Lower leg skin (tissue), 4 donors: ENCODE measurements around the gene CABLES1. TPM values are rescaled to one million over a fixed set of nuclear protein-coding genes. Genes with fewer than 3 reads are reported as not detected.

Experiments used
- DNase-seq, 2 donors: peaks; one replicate each; pipeline ENCODE4 v3.0.0-alpha.2; 2019; ENCODE audit warnings: low spot score in 2 of 2
- H3K4me3 ChIP-seq: fragments of 200-600 bp; sonication (generic); 2 replicates; pipeline ENCODE4 v1.5.1; 2017; ENCODE audit warnings: mild to moderate bottlenecking, low read depth; ENCODE audit not compliant: poor library complexity, severe bottlenecking
- POLR2A ChIP-seq, 2 donors: fragments of 450-650 bp; IDR thresholded peaks; one replicate each; pipeline ENCODE4 v1.6.1; 2016 to 2017; ENCODE audit warnings: antibody characterized with exemption in 2 of 2, mild to moderate bottlenecking in 1 of 2, moderate library complexity in 1 of 2
- WGBS, 2 donors: methylation state at CpG; one replicate each; pipeline ENCODE4 v1.1.5; 2018; 5-methylcytosine and 5-hydroxymethylcytosine counted together
- intact Hi-C: fragments of 100-400 bp; cut with DNase I; formaldehyde crosslinking; loops from one replicate; pipeline ENCODE4 v1.15.0; 2023; ENCODE audit warnings: low total_unique reads
- total RNA-seq, 4 donors: library from RNA; depleted of rRNA; stranded (reverse); fragments of >200 nt; gene quantifications; one replicate each; pipeline ENCODE4 v1.1.0, GENCODE V29; 2016
- TF ChIP-seq, protein P1 (sequence below), 3 donors: fragments of 450-650 bp; IDR thresholded peaks; one replicate each; pipeline ENCODE4 v1.5.1; 2016; ENCODE audit warnings: antibody characterized with exemption in 3 of 3, mild to moderate bottlenecking in 3 of 3, moderate library complexity in 2 of 3

Gene CABLES1
- total RNA-seq, 4 donors from 2014 or later = 15.0 to 52.5 (median 27.5) TPM

GRCh38 chr18:23258566-23259469, 123.5 kb downstream of the CABLES1 start:
- intact Hi-C loops = no loop called here
- 77 to 78% methylated on average over 15 of the region's 15 CpGs for WGBS, 2 donors
- DNase-seq = no peak
- H3K4me3 ChIP-seq = no peak overlapping the region
- TF ChIP-seq POLR2A (IDR thresholded peaks at IDR 0.05) = no peak
- TF ChIP-seq, protein P1, sequence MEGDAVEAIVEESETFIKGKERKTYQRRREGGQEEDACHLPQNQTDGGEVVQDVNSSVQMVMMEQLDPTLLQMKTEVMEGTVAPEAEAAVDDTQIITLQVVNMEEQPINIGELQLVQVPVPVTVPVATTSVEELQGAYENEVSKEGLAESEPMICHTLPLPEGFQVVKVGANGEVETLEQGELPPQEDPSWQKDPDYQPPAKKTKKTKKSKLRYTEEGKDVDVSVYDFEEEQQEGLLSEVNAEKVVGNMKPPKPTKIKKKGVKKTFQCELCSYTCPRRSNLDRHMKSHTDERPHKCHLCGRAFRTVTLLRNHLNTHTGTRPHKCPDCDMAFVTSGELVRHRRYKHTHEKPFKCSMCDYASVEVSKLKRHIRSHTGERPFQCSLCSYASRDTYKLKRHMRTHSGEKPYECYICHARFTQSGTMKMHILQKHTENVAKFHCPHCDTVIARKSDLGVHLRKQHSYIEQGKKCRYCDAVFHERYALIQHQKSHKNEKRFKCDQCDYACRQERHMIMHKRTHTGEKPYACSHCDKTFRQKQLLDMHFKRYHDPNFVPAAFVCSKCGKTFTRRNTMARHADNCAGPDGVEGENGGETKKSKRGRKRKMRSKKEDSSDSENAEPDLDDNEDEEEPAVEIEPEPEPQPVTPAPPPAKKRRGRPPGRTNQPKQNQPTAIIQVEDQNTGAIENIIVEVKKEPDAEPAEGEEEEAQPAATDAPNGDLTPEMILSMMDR (IDR thresholded peaks at IDR 0.05) = no peak

DNA sequence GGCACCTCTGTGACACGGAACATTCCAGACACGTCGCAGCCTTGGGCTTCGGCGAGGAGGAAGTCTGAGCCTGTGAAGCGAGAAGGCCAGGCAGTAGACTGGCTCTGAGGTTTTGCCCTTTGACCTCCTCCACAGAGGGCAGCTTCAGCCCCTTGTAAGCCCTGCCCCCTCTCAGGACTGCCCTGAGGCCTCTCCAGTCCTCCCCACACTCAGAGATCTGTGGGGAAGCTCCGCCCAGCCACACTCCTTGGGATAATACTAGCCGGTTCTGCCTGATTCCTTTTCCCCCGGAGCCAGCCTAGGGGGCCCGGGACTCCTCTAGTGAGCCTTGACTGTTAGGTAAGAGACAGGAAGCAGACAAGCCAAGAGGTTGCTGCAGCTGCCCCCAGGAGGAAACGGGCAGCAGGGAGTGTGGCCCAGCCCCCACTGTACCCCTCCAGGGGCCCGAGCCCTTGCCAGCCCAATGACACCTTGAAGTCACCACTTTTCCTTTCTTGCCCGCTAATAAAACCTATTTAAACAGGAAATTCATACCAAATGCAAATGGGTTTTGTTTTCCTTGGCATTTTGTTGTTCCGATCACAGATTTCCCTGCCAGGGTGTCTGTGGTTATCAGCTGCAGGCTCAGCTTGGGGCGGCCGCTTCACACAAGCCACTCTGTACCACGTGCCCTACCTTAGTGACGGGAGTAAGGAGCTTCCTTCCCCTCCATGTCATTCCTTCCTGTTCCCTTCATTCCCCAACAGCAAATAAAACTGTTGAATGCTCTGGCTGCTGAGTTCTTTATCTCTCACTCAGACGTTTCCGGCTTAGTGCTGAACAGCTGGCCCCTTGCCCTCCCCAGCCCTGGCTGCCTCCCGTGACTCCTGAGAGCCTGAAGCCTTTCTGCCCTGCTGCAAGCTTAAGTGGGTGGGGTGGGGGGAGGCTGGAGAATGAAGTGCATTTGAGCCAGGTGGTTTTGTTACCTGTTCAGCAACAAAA, 124.7 kb downstream of the CABLES1 start:
- peak; percentile 80 to 96 for DNase-seq
- no peak for TF ChIP-seq POLR2A (IDR thresholded peaks at IDR 0.05)
- TF ChIP-seq, protein P1 (IDR thresholded peaks at IDR 0.05) = no peak
- H3K4me3 ChIP-seq = no peak overlapping the region
- 8 to 9% methylated on average over 21 of the region's 21 CpGs for WGBS, 2 donors
- intact Hi-C loops = no loop called here

DNA sequence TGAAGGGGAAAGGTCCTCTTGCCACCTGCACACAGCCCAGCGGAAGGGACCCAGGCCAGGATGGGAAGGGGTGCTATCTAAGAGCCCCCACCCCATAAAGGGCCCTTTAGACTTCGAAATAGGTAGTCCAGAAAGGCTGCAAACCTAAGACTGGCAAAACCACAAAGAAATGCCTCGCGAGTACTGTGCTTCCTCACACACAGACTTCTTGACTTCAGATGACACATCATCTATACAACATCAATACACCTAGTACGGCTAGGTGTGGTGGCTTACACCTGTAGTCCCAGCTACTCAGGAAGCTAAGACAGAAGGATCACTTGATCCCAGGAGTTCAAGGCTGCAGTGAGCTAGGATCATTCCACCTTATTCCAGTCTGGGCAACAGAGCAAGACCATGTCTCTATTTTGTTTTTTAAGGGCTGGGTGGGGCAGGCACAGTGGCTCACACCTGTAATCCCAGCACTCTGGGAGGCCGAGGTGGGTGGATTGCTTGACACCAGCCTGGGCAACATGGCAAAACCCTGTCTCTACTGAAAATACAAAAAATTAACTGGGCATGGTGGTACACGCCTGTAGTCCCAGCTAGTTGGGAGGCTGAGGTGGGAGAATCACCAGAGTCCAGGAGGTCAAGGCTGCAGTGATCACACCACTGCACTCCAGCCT, 125.8 kb downstream of the CABLES1 start:
- no peak for DNase-seq
- no peak for TF ChIP-seq POLR2A (IDR thresholded peaks at IDR 0.05)
- TF ChIP-seq, protein P1 (IDR thresholded peaks at IDR 0.05) = no peak
- H3K4me3 ChIP-seq = no peak overlapping the region
- intact Hi-C loops = no loop called here
- 52 to 59% methylated on average over 7 of the region's 7 CpGs for WGBS, 2 donors

DNA sequence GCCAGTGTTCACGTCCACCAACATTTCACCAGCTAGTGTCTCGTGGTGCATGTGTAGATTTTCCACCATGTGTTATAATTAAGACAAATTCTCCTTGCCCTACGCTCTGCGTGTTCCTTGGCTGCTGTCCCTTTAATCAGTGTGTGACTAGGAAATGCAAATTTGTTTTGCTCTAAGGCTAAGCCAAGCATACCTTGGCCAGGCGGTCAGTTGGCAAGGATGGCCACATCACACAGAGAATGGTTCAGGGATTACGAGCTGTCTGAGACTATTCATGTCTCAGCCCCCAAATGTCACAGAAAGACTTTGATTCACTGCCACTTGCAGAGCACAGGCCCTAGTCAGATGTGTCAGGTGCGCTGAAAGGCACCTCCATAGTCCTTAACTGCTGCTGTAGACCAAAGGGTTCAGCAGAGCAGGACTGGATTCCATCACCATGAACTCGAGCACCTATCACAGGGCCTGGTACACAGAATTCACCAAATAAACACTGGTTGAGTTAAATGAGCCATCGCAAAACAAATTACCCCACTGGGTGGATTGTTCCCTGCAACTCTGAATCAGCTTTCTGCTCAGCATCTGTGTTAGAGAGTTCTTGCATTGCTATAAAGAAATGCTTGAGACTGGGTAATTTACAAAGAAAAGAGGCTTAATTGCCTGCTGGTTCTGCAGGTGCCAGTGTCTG, 128.4 kb downstream of the CABLES1 start:
- DNase-seq = no peak

More for the DNA sequence above, 128.4 kb downstream of the CABLES1 start:
- no peak overlapping the region for H3K4me3 ChIP-seq
- 91 to 94% methylated on average over 9 of the region's 9 CpGs for WGBS, 2 donors
- intact Hi-C loops = no loop called here
- TF ChIP-seq, protein P1 (IDR thresholded peaks at IDR 0.05) = no peak
- TF ChIP-seq POLR2A (IDR thresholded peaks at IDR 0.05) = no peak
